Measurements from ENCODE around the gene RPP14.
A peak's percentile ranks its signal among the peaks of the same experiment; 100 is the strongest.
"Not testable (repeated sequence)": the region's sequence is repeated elsewhere in the genome, so short reads cannot be mapped to it uniquely, and the experiment has no call there.

Gene RPP14

GRCh38 chr3:58332575-58333188 is 26.6 kb downstream of the RPP14 start, which contains the start of gene PXK:
PXK (plus strand) TSS chr3:58332892; CDS start chr3:58332989, 97 bp downstream.
- DNase-seq (ENCODE audit: low spot score), result peak; percentile 88

- peak; percentile 22 for DNase-seq (ENCODE audit: low spot score)
Measured at GRCh38 chr3:58333206-58334012, 27.4 kb downstream of the RPP14 start.

GRCh38 chr3:58334013-58334321 is 27.9 kb downstream of the RPP14 start:
- no peak for DNase-seq (ENCODE audit: low spot score)

GRCh38 chr3:58334506-58334884 is 28.4 kb downstream of the RPP14 start:
- no peak for DNase-seq (ENCODE audit: low spot score)

GRCh38 chr3:58335652-58335947 is 29.6 kb downstream of the RPP14 start:
- no peak for DNase-seq (ENCODE audit: low spot score)

GRCh38 chr3:58336135-58336882 is 30.3 kb downstream of the RPP14 start:
- peak; percentile 63 for DNase-seq (ENCODE audit: low spot score)

- DNase-seq (ENCODE audit: low spot score), result no peak
Measured at GRCh38 chr3:58337190-58337589, 31.1 kb downstream of the RPP14 start.

GRCh38 chr3:58339146-58339545 is 33.1 kb downstream of the RPP14 start:
- not testable (repeated sequence) for DNase-seq (ENCODE audit: low spot score)

GRCh38 chr3:58340594-58341244 is 34.7 kb downstream of the RPP14 start:
- DNase-seq (ENCODE audit: low spot score), result no peak

- no peak for DNase-seq (ENCODE audit: low spot score)
Measured at GRCh38 chr3:58341376-58341775, 35.3 kb downstream of the RPP14 start.

- DNase-seq (ENCODE audit: low spot score), result no peak
Measured at GRCh38 chr3:58342676-58343075, 36.6 kb downstream of the RPP14 start.

- no peak for DNase-seq (ENCODE audit: low spot score)
Measured at GRCh38 chr3:58345457-58345856, 39.4 kb downstream of the RPP14 start.

- no peak for DNase-seq (ENCODE audit: low spot score)
Measured at GRCh38 chr3:58346368-58346767, 40.3 kb downstream of the RPP14 start.

GRCh38 chr3:58347984-58348383 is 41.9 kb downstream of the RPP14 start:
- DNase-seq (ENCODE audit: low spot score), result no peak

- no peak for DNase-seq (ENCODE audit: low spot score)
Measured at GRCh38 chr3:58349792-58350626, 44.0 kb downstream of the RPP14 start.

GRCh38 chr3:58350627-58351013 is 44.6 kb downstream of the RPP14 start:
- peak; percentile 12 for DNase-seq (ENCODE audit: low spot score)

- no peak for DNase-seq (ENCODE audit: low spot score)
Measured at GRCh38 chr3:58351920-58352319, 45.9 kb downstream of the RPP14 start.

- no peak for DNase-seq (ENCODE audit: low spot score)
Measured at GRCh38 chr3:58352626-58353025, 46.6 kb downstream of the RPP14 start.

- DNase-seq (ENCODE audit: low spot score), result peak; percentile 17
Measured at GRCh38 chr3:58353722-58354553, 47.9 kb downstream of the RPP14 start.

GRCh38 chr3:58355179-58355578 is 49.1 kb downstream of the RPP14 start:
- DNase-seq (ENCODE audit: low spot score), result no peak

- DNase-seq (ENCODE audit: low spot score), result no peak
Measured at GRCh38 chr3:58356054-58356453, 50.0 kb downstream of the RPP14 start.

Data from AG08396 (cell line).